Heart left ventricle (tissue), 16 donors: ENCODE data around the gene DHRS12. TPM values are rescaled to one million over a fixed set of nuclear protein-coding genes. Genes with fewer than 3 reads are reported as not detected.

ENCODE experiments used
- ATAC-seq, 4 donors: fragments of 200-7000 bp; cut with Tn5 transposase; one replicate each; pipeline ENCODE4 v1.9.1; 2020 to 2022; ENCODE audit warnings: moderate library complexity in 4 of 4, mild to moderate bottlenecking in 3 of 4, moderate number of reproducible peaks in 1 of 4
- DNase-seq, 5 donors: peaks; one replicate each; pipeline ENCODE4 v3.0.0-alpha.2; 2020
- H3K27ac ChIP-seq, 12 donors: fragments of 200-600 bp; sonication (generic) in 4 of 12; one replicate each; pipeline versions ENCODE4 v1.5.0 to v1.8.0; 2016 to 2022; ENCODE audit warnings: mild to moderate bottlenecking in 2 of 12
- H3K27me3 ChIP-seq, 9 donors: fragments of 200-600 bp; sonication (generic) in 2 of 9; one replicate each; pipeline versions ENCODE4 v1.5.1 to v1.8.0; 2016 to 2022; ENCODE audit warnings: mild to moderate bottlenecking in 3 of 9
- H3K36me3 ChIP-seq, 9 donors: fragments of 200-600 bp; sonication (generic) in 2 of 9; one replicate each; pipeline versions ENCODE4 v1.5.0 to v1.8.0; 2018 to 2022; ENCODE audit warnings: mild to moderate bottlenecking in 2 of 9
- H3K4me1 ChIP-seq, 12 donors: fragments of 200-600 bp; sonication (generic) in 4 of 12; one replicate each; pipeline versions ENCODE4 v1.5.0 to v1.8.0; 2016 to 2022; ENCODE audit warnings: mild to moderate bottlenecking in 3 of 12
- H3K4me3 ChIP-seq, 12 donors: fragments of 200-600 bp; sonication (generic) in 4 of 12; one replicate each; pipeline versions ENCODE4 v1.5.0 to v1.8.0; 2017 to 2022; ENCODE audit warnings: mild to moderate bottlenecking in 9 of 12, moderate library complexity in 4 of 12
- H3K9me3 ChIP-seq, 12 donors: fragments of 200-600 bp; sonication (generic) in 4 of 12; one replicate each; pipeline versions ENCODE4 v1.5.0 to v1.8.0; 2016 to 2022; ENCODE audit warnings: mild to moderate bottlenecking in 1 of 12
- CTCF ChIP-seq, 12 donors: fragments of 200-600 bp; sonication (generic) in 4 of 12; IDR thresholded peaks; one replicate each; pipeline versions ENCODE4 v1.5.0 to v1.8.0; 2018 to 2022; ENCODE audit warnings: antibody characterized with exemption in 12 of 12, mild to moderate bottlenecking in 5 of 12
- POLR2A ChIP-seq, 2 donors: fragments of 450-650 bp; IDR thresholded peaks; one replicate each; pipeline ENCODE4 v1.6.1; 2017; ENCODE audit warnings: antibody characterized with exemption in 2 of 2, mild to moderate bottlenecking in 2 of 2, moderate library complexity in 2 of 2
- WGBS, 4 donors: extraction: QIAGEN DNeasy Blood & Tissue Kit in 2 of 4; methylation state at CpG; one replicate each; pipeline versions ENCODE4 v1.1.5 to v1.1.7; 2013 to 2018; 5-methylcytosine and 5-hydroxymethylcytosine counted together
- intact Hi-C, 10 donors: fragments of 100-400 bp; cut with DNase I; formaldehyde crosslinking; loops; one replicate each; pipeline versions ENCODE4 v1.11.1 to v1.14.2; 2022
- polyA plus RNA-seq, 2 donors: library from polyadenylated mRNA; stranded (reverse); fragments of 200-250 nt; gene quantifications; one replicate each; pipeline ENCODE4 v1.2.3, GENCODE V29; 2013
- total RNA-seq, 9 donors: library from RNA; depleted of rRNA in 2 of 9; stranded (reverse); fragments of >200 nt in 2 of 9; fragmentation: NEBNext Ultra II Directional in 3 of 9; extraction: Animal tissue kit (Norgen Biotek cat#: 25700) in 3 of 9; gene quantifications; one replicate each; pipeline versions ENCODE4 v1.1.0 to v1.2.4, GENCODE V29; 2016 to 2023
- donor health status: ischemic (EF 13 %, LVEDD 7.1; RV severe dilation, severe dysfunction).
- donor health status: healthy with polysubstance abuse.
- donor health status: DM: no; HTN: yes; CAD: no.
- donor health status: DM: no; HTN: no; CAD: no.
- donor health status: ischemic (EF 25% LVEDD 6.9; RV normal size, moderate dysfunction).
- donor health status: ischemic (EF 25% LVEDD 5.7; RV mildly dilated, moderate dysfunction).
- donor health status: healthy.
- donor health status: DM: yes; HTN: yes; CAD: no.
- donor health status: ischemic (EF 35%, LVEDD 5.7; RV mildly dilated, moderate dysfunction).
- donor health status: nonischemic (EF 11% LVEDD 7.7; RV severe dilation, severe dysfunction).
- donor health status: DM: yes; HTN: yes; CAD: no.
- donor health status: PGD.
- donor health status: ischemic (EF 29% LVEDD 5.4; RV normal size, mild dysfunction).
- donor health status: nonischemic (EF 23%, LVEDD 6.1; RV moderate dilation, normal function).

Gene DHRS12
- total and polyA plus RNA-seq, 11 donors, result 3.9 to 13.9 (median 12.1) TPM

- Histone ChIP-seq H3K4me3 (no peak overlapping the region), H3K27me3 (no peaks in the 10 kb centered on the region), H3K4me1 (peaks cover 0 to 31% (median 18%) of the 10 kb centered on the region in 12 donors), H3K27ac (no peak overlapping the region), H3K9me3 (no peaks in the 10 kb centered on the region), H3K36me3 (peaks cover 0 to 4% (median 0%) of the 10 kb centered on the region in 9 donors)
- WGBS, 4 donors, result 82 to 89% (median 87%) methylated on average over 3 of the region's 3 CpGs
- ATAC-seq, result peak in 1 of 4 donors; percentile 21
- DNase-seq, result no peak
- TF ChIP-seq CTCF (IDR thresholded peaks at IDR 0.05), result no peak
- TF ChIP-seq POLR2A (IDR thresholded peaks at IDR 0.05), result no peak
- intact Hi-C loops, result loop anchor here in 8 of 10 donors (5.0 to 10.0 kb wide), 7 partner anchors 149 to 301 kb away; partner anchors contain the start of genes INTS6 (in 4 of the 8) and WDFY2 (in 2 of the 8)
Measured at GRCh38 chr13:51733374-51734298, 70.3 kb downstream of the DHRS12 start.

- WGBS, 4 donors, result 55 to 75% (median 74%) methylated on average over 4 of the region's 4 CpGs
- H3K4me1 ChIP-seq, result peaks cover 0 to 47% (median 22%) of the 10 kb centered on the region in 12 donors
- no peaks in the 10 kb centered on the region for H3K27me3 ChIP-seq
- peak overlapping the region in 5 of 12 donors; percentile 11 to 75 (median 53) for H3K27ac ChIP-seq
- H3K9me3 ChIP-seq, result no peaks in the 10 kb centered on the region
- peaks cover 0 to 9% (median 0%) of the 10 kb centered on the region in 9 donors for H3K36me3 ChIP-seq
- ATAC-seq (peak in 2 of 4 donors; percentile 14 to 52), DNase-seq (no peak)
- no peak overlapping the region for H3K4me3 ChIP-seq
- TF ChIP-seq POLR2A (IDR thresholded peaks at IDR 0.05) (no peak), CTCF (IDR thresholded peaks at IDR 0.05) (peak in 11 of 12 donors; percentile 18 to 65 (median 43))
- intact Hi-C loops, result loop anchor here in 8 of 10 donors (2.0 to 10.0 kb wide), 8 partner anchors 145 to 299 kb away; partner anchors contain the start of genes INTS6 (in 4 of the 8) and WDFY2 (in 2 of the 8)
Measured at GRCh38 chr13:51731759-51732158, 72.2 kb downstream of the DHRS12 start.

GRCh38 chr13:51730927-51731326, 73.0 kb downstream of the DHRS12 start:
- 85 to 100% (median 90%) methylated on average over 1 of the region's 1 CpG for WGBS, 4 donors
- intact Hi-C loops, result loop anchor here in 8 of 10 donors (2.0 to 10.0 kb wide), 8 partner anchors 144 to 299 kb away; partner anchors contain the start of genes INTS6 (in 4 of the 8) and WDFY2 (in 2 of the 8)

More at GRCh38 chr13:51730927-51731326, 73.0 kb downstream of the DHRS12 start:
- no peak for ATAC-seq
- no peak overlapping the region for H3K4me3 ChIP-seq
- TF ChIP-seq CTCF (IDR thresholded peaks at IDR 0.05), result no peak
- no peak for TF ChIP-seq POLR2A (IDR thresholded peaks at IDR 0.05)
- H3K27me3 ChIP-seq, result no peaks in the 10 kb centered on the region
- H3K27ac ChIP-seq, result peak overlapping the region in 11 of 12 donors; percentile 11 to 75 (median 53)
- peaks cover 0 to 55% (median 27%) of the 10 kb centered on the region in 12 donors for H3K4me1 ChIP-seq
- H3K9me3 ChIP-seq, result no peaks in the 10 kb centered on the region
- no peak for DNase-seq
- H3K36me3 ChIP-seq, result peaks cover 0 to 14% (median 0%) of the 10 kb centered on the region in 9 donors
